Sigmoid colon (tissue), 4 donors: ENCODE data around the gene ABI2.

Experiments
- POLR2A ChIP-seq, 2 donors: fragments of 450-650 bp; IDR thresholded peaks; one replicate each; pipeline ENCODE4 v1.6.1; 2016; ENCODE audit warnings: antibody characterized with exemption in 2 of 2, mild to moderate bottlenecking in 2 of 2, moderate library complexity in 2 of 2
- POLR2AphosphoS5 ChIP-seq, 4 donors: sonication (generic); formaldehyde crosslinking; IDR thresholded peaks; one replicate each; pipeline ENCODE4 v1.6.1; 2017; ENCODE audit warnings: antibody characterized with exemption in 4 of 4

GRCh38 chr2:203395858-203396257 lies 67.7 kb downstream of the ABI2 start:
- TF ChIP-seq POLR2AphosphoS5 (IDR thresholded peaks at IDR 0.05) (no peak), POLR2A (IDR thresholded peaks at IDR 0.05) (no peak)
